ENCODE measurements around the gene IPO13. TPM values are rescaled to one million over a fixed set of nuclear protein-coding genes. Genes with fewer than 3 reads are reported as not detected.
A peak's percentile ranks its signal among the peaks of the same experiment; 100 is the strongest.

IPO13 gene
- total RNA-seq, 1 donor from 2014 or later = 39.2 TPM

DNA sequence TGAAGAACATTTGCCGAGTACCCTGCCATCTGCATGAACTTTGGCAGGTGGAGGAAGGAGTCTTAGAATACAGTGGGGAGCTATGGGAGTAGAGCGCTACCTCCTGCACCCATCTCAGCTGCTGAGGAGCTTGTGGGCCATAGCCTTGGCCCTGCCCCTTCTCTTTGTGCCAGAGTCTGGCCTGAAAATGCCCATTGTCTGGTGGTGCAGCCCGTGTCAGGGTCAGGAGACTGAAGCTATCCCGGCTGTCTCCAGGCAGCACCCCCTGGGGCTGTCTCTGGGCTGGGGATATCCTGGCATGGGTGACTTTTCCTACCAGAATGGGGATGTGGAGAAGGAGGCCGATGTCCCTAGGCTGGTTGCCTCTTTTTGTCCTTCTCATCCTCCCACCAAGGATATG, 7.3 kb downstream of the IPO13 start:
- H3K36me3 Mint-ChIP-seq (ENCODE audit: low read depth) = peaks cover 23% of the 10 kb centered on the region
- no peak overlapping the region for H3K4me3 Mint-ChIP-seq (ENCODE audit: unreplicated experiment)
- no peaks in the 10 kb centered on the region for H3K9me3 Mint-ChIP-seq (ENCODE audit: low read depth)
- peaks cover 6% of the 10 kb centered on the region for H3K4me1 Mint-ChIP-seq (ENCODE audit: low read depth)
- H3K27ac Mint-ChIP-seq (ENCODE audit: unreplicated experiment) = no peak overlapping the region
- peak; percentile 46 for DNase-seq (ENCODE audit: low spot score)
- H3K27me3 Mint-ChIP-seq (ENCODE audit: low read depth) = no peaks in the 10 kb centered on the region
- TF ChIP-seq, protein P1, sequence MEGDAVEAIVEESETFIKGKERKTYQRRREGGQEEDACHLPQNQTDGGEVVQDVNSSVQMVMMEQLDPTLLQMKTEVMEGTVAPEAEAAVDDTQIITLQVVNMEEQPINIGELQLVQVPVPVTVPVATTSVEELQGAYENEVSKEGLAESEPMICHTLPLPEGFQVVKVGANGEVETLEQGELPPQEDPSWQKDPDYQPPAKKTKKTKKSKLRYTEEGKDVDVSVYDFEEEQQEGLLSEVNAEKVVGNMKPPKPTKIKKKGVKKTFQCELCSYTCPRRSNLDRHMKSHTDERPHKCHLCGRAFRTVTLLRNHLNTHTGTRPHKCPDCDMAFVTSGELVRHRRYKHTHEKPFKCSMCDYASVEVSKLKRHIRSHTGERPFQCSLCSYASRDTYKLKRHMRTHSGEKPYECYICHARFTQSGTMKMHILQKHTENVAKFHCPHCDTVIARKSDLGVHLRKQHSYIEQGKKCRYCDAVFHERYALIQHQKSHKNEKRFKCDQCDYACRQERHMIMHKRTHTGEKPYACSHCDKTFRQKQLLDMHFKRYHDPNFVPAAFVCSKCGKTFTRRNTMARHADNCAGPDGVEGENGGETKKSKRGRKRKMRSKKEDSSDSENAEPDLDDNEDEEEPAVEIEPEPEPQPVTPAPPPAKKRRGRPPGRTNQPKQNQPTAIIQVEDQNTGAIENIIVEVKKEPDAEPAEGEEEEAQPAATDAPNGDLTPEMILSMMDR (IDR thresholded peaks at IDR 0.05) = no peak

DNA sequence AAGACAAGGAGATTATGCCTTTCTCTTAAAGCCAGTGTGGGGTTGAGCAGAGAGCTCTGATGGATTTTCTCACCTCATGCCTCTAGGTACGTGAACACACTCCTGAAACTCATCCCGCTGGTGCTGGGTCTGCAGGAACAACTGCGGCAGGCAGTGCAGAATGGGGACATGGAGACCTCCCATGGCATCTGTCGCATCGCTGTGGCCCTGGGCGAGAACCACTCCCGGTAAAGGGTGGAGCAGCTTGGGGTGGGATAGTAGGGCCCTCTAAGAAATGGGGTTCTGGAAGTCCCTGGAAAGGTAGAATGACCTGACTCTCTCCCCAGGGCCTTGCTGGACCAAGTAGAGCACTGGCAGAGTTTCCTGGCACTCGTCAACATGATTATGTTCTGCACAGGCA, 9.5 kb downstream of the IPO13 start:
- no peak overlapping the region for H3K27ac Mint-ChIP-seq (ENCODE audit: unreplicated experiment)
- H3K4me1 Mint-ChIP-seq (ENCODE audit: low read depth) = no peaks in the 10 kb centered on the region
- peak; percentile 67 for DNase-seq (ENCODE audit: low spot score)
- H3K9me3 Mint-ChIP-seq (ENCODE audit: low read depth) = no peaks in the 10 kb centered on the region
- peaks cover 21% of the 10 kb centered on the region for H3K36me3 Mint-ChIP-seq (ENCODE audit: low read depth)
- no peaks in the 10 kb centered on the region for H3K27me3 Mint-ChIP-seq (ENCODE audit: low read depth)
- no peak overlapping the region for H3K4me3 Mint-ChIP-seq (ENCODE audit: unreplicated experiment)
- TF ChIP-seq, protein P1 (IDR thresholded peaks at IDR 0.05) = no peak

- no peak overlapping the region for H3K4me3 Mint-ChIP-seq (ENCODE audit: unreplicated experiment)
- H3K27ac Mint-ChIP-seq (ENCODE audit: unreplicated experiment) = no peak overlapping the region
- no peaks in the 10 kb centered on the region for H3K9me3 Mint-ChIP-seq (ENCODE audit: low read depth)
- peaks cover 27% of the 10 kb centered on the region for H3K36me3 Mint-ChIP-seq (ENCODE audit: low read depth)
- H3K27me3 Mint-ChIP-seq (ENCODE audit: low read depth) = no peaks in the 10 kb centered on the region
- no peak for DNase-seq (ENCODE audit: low spot score)
- H3K4me1 Mint-ChIP-seq (ENCODE audit: low read depth) = no peaks in the 10 kb centered on the region
- TF ChIP-seq, protein P1 (IDR thresholded peaks at IDR 0.05) = no peak
Measured at GRCh38 chr1:43957407-43958040, 10.8 kb downstream of the IPO13 start.

GRCh38 chr1:43958351-43959255, 11.9 kb downstream of the IPO13 start:
- no peak overlapping the region for H3K27ac Mint-ChIP-seq (ENCODE audit: unreplicated experiment)
- no peaks in the 10 kb centered on the region for H3K4me1 Mint-ChIP-seq (ENCODE audit: low read depth)
- no peak for DNase-seq (ENCODE audit: low spot score)
- no peaks in the 10 kb centered on the region for H3K9me3 Mint-ChIP-seq (ENCODE audit: low read depth)
- H3K36me3 Mint-ChIP-seq (ENCODE audit: low read depth) = peaks cover 28% of the 10 kb centered on the region
- no peak overlapping the region for H3K4me3 Mint-ChIP-seq (ENCODE audit: unreplicated experiment)
- TF ChIP-seq, protein P1 (IDR thresholded peaks at IDR 0.05) = no peak
- H3K27me3 Mint-ChIP-seq (ENCODE audit: low read depth) = no peaks in the 10 kb centered on the region

DNA sequence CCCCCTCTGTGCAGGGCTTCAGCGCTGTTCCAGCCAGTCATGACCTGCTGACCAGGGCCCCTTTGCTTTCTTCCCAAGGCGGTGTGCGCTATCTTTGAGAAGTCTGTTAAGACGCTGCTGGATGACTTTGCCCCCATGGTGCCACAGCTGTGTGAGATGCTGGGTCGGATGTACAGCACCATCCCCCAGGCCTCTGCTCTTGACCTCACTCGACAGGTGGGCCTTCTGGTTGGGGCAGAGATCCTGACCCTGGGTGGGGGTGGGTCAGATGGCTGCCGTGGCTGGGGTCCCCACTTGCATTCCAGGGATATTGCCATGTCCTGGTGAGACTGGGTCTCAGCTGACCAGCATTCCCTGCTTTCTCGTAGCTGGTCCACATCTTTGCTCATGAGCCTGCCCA, 14.0 kb downstream of the IPO13 start:
- Mint-ChIP-seq H3K4me3 (ENCODE audit: unreplicated experiment) (no peak overlapping the region), H3K36me3 (ENCODE audit: low read depth) (peaks cover 28% of the 10 kb centered on the region), H3K27me3 (ENCODE audit: low read depth) (no peaks in the 10 kb centered on the region), H3K9me3 (ENCODE audit: low read depth) (no peaks in the 10 kb centered on the region), H3K4me1 (ENCODE audit: low read depth) (no peaks in the 10 kb centered on the region), H3K27ac (ENCODE audit: unreplicated experiment) (no peak overlapping the region)
- no peak for DNase-seq (ENCODE audit: low spot score)
- TF ChIP-seq, protein P1 (IDR thresholded peaks at IDR 0.05) = no peak

Measured in chondrocyte (in vitro differentiated cells).